22Rv1 (cell line): ENCODE data around the gene SHANK1.

Experiments used
- H3K27ac ChIP-seq: fragments of 450-650 bp; 2 replicates; pipeline ENCODE4 v1.5.1; 2017
- ZFX ChIP-seq: fragments of 450-650 bp; IDR thresholded peaks from 2 replicates; pipeline ENCODE4 v1.6.1; 2017; ENCODE audit warnings: antibody characterized with exemption, borderline replicate concordance
- TF ChIP-seq, protein P1 (sequence below): fragments of 450-650 bp; IDR thresholded peaks from 2 replicates; pipeline ENCODE4 v1.5.1; 2017; ENCODE audit warnings: mild to moderate bottlenecking

Gene SHANK1

DNA sequence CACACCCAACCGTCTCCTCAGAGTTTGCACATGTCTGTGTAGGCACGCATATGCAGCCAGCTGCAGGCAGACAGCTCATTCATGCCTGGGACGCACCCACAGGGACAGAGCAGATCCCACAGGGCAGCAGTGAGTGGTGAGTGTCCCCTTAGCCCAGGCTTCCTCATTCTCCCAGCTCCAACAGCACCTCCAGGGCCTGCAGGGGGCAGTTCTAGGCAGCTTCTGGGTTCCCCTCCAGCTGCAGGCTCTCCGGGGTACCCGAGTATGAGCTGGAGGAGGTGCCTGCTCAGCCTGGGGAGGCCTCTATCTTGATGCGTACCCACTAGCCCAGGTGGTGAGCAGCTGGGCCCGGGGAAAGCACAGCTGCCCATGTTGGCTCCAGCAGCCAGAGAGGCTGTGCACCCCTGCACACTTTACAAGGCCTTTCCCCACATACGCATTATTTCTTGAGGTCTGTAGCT lies 1.3 kb upstream of the SHANK1 start:
- H3K27ac ChIP-seq: no peak overlapping the region
- TF ChIP-seq ZFX: no peak
- TF ChIP-seq, protein P1, sequence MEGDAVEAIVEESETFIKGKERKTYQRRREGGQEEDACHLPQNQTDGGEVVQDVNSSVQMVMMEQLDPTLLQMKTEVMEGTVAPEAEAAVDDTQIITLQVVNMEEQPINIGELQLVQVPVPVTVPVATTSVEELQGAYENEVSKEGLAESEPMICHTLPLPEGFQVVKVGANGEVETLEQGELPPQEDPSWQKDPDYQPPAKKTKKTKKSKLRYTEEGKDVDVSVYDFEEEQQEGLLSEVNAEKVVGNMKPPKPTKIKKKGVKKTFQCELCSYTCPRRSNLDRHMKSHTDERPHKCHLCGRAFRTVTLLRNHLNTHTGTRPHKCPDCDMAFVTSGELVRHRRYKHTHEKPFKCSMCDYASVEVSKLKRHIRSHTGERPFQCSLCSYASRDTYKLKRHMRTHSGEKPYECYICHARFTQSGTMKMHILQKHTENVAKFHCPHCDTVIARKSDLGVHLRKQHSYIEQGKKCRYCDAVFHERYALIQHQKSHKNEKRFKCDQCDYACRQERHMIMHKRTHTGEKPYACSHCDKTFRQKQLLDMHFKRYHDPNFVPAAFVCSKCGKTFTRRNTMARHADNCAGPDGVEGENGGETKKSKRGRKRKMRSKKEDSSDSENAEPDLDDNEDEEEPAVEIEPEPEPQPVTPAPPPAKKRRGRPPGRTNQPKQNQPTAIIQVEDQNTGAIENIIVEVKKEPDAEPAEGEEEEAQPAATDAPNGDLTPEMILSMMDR: no peak

DNA sequence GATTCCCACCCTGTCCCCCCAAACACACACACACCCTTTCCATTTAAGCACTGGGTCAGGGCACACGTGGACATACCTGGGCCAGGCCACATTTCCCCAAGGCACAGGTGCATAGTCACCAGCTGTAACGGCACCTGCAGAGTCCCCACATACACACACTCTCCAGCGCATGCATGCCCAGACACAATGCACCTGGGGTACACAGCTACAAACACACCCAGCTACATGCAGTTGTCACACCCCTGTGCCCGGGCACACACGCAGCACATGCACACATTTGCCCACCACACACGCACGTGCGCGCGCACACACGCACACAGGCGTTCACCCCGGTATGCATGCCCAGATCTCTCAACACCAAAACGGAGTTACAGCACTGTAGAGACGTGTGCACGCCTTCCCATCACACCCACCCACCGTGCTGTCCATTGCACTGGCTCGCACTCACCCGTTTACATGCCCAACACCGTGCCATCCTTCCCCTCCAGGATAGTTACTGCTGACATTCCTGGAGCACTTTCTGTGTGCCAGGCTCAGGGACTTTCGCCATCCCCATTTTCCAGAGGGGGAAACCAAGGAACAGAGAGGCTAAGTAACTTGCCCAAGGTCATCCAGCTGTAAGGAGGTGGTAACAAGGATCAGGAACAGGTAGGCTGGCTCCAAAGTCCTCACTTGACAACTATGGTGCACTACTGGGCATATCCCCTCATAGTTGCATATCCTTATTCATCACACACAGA lies 749 bp upstream of the SHANK1 start:
- no peak overlapping the region for H3K27ac ChIP-seq
- TF ChIP-seq ZFX: no peak
- TF ChIP-seq, protein P1: no peak

DNA sequence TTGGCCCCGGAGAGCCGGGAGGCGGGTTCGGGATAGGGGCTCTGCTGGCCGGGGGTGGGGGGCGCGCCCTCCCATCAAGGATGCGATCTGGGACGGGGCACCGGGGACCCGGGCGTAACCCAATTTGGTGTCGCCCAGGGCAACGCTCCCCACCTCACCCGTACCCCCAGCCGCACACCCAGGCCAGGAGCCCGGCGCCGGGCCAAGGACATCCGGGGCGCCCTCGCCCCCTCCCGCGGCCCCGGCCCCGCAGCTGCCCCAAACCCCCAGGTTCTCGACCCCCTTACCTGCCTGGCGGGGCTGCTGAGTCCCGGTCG lies 525 bp downstream of the SHANK1 start:
- no peak overlapping the region for H3K27ac ChIP-seq
- TF ChIP-seq ZFX: no peak
- TF ChIP-seq, protein P1: no peak

DNA sequence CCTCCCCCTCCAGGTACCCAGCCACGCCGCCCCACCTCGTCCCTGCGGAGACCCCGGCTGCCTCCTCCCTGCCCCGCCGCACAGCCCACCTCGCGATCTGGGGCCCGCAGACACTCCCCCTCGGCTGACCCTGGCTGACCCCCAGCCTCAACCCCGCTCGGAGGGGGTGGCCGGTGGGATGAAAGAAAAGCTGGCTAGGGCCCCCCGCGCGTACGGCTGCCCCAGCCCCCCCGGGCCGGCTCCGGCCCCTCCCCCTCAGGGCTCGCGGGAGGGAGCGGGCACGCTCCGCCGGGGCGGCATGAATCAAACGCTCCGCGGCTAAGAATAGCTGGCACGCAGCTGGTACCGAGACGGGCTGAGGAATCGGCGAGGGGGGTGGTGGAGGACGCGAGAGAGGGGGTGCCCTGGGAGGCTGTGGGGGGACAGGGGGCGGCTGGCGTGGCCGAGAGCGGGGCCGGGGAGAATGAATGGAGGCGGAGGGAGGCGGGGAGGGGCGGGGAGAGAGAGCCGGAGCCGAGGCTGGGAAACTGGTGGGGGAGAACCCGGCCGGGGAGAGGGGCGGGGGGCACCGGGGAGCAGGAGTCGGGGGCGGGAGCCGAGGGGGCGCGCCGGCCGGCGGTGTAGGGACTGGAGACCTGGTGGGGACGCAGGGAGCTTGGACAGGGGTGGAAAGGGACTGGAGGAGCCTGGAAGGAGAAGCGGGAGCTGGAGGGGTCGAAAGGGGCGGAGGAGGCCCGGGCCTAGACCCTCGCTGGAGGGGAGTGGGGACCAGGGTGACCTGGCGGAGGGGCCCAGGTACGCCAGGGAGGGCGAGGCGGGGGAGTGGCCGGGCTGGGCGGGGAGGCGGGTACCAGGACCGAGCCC lies 1.1 kb downstream of the SHANK1 start:
- H3K27ac ChIP-seq: no peak overlapping the region
- no peak for TF ChIP-seq ZFX
- TF ChIP-seq, protein P1: no peak

DNA sequence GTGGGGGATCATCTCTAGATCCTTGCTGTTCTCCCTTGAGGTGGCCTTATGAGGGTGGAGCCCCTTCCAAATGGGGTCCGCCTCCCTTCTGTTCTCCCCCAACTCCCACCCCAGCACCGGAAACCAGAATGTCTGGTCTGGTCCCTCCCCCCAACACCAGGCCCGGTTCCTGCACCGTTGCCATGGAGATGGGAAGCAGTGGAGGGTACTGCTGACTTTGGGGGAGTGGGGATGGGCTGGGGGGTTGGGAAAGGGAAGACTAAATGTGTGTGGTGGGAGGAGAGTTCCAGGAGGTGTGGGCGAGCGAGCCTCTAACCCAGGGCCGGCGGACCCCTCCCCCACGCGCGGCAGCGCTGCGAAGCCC lies 1.7 kb downstream of the SHANK1 start:
- TF ChIP-seq, protein P1: no peak
- no peak for TF ChIP-seq ZFX
- H3K27ac ChIP-seq: no peak overlapping the region

DNA sequence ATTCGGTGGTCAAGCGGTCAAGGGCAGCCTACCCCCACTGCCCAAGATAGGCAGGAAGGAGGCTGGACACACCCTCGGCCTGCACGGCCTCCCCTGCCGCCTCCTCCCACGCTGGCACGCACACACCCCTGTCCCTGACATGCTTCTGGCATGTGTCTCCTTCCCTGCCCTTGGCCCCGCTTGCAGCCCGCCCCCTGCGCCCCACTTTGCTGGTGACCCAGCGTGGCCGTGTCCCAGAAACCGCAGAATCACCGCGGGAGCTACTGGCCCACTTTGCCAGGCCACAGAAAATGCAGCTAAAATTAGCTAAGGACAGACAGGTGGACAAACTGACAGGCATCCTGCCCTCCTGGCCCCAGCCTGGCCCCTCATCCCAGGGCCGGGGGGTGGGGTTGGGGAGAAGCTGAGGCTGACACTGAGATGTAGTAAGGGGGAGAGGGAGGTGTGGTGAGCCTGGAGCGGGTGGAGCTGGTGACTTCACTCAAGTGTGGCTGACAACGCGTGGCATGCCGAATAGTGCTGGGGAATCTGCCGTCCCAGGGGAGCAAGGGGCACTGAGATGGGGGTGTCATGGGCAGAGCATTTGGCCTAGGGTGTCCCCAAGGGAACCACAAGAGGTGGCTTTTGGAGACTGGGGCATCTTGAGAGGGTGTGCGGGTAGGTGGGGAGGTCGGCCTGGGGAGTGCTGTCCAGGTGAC lies 2.4 kb downstream of the SHANK1 start:
- no peak for TF ChIP-seq ZFX
- TF ChIP-seq, protein P1: no peak
- H3K27ac ChIP-seq: no peak overlapping the region
